HUDEP-2 (cell line): ENCODE results near the gene MOGAT3.
A peak's percentile ranks its signal among the peaks of the same experiment; 100 is the strongest.

Experiments
- DNase-seq, 76 experiments: peaks; one replicate each; lab custom pipeline; 2025; ENCODE audit not compliant: unreplicated experiment in 76 of 76; lab: John Stamatoyannopoulos, UW

Gene MOGAT3

DNA sequence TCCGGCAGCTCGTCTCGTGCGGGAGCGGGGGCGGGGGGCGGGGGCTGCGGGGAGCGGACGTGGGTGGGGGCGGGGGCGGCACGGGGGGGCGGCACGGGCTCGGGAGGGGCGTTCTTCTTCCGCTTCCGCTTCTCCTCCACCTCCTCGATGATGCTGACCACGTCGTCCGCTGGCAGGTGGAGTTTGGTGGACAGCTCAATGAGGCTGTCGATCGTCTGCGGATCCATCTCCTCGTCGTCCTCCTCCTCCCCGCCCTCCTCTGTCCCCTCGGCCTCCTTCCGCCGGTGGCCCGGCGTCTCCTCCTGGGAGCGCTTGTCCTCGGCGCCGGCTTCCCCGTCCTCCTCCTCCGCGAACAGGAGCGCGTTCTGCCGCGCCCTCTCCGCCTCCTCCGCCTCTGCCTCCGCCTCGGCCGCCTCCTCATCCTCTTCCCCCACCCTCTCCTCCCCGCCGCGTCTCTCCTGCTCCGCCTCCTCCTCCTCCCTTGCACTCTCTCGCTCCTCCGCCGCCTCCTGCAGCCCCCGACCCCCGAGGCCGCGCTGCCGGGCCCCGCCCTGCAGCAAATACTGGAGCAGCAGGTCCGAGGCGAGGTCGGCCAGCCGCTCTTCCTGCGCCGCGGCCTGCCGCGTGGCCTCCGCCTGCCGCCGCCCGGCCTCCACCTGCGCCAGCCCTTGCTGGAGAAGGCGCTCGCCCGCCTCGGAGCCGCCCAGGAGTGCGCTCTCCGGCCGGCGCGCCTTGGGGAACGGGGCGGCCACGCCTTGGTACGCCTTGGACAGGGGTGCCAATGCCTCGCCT lies 37.4 kb downstream of the MOGAT3 start:
- DNase-seq, result peak in 67 of 76 experiments; percentile 4 to 86 (median 62)

DNA sequence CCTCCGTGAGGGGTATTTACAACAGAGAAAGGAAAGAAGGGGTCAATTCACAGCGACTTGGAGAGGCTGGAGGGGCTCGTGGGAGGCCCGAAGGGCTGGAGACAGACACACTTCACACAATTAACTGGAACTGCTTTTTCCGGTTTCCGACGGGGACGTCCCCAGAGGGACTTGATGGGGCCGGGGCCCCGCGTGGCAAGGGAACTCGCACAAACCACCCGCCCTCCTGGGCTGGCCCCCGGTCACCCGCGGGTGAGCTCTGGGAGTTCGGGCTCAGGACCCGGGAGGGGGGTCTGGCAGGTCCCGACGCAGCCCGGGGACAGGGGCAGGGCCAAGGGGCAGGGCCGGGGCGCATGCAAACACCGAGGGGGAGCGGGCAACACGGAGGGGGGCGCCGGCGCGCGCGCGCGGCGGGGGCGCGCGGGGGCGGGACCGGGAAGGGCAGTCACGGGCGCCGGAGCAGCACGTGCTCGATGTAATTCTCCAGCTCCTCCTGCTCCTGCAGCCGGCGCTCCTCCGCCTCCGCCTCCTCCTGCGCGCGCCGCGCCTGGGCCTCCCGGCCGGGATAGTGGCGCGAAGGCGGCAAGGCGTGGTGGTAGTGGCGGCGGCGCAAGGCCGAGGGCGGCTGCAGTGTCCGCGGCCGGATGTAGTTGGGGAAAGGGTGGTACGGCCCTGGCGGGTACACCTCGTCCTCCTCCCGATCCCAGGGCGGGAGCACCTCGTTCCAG lies 38.1 kb downstream of the MOGAT3 start:
- peak in 63 of 76 experiments; percentile 3 to 86 (median 61) for DNase-seq

DNA sequence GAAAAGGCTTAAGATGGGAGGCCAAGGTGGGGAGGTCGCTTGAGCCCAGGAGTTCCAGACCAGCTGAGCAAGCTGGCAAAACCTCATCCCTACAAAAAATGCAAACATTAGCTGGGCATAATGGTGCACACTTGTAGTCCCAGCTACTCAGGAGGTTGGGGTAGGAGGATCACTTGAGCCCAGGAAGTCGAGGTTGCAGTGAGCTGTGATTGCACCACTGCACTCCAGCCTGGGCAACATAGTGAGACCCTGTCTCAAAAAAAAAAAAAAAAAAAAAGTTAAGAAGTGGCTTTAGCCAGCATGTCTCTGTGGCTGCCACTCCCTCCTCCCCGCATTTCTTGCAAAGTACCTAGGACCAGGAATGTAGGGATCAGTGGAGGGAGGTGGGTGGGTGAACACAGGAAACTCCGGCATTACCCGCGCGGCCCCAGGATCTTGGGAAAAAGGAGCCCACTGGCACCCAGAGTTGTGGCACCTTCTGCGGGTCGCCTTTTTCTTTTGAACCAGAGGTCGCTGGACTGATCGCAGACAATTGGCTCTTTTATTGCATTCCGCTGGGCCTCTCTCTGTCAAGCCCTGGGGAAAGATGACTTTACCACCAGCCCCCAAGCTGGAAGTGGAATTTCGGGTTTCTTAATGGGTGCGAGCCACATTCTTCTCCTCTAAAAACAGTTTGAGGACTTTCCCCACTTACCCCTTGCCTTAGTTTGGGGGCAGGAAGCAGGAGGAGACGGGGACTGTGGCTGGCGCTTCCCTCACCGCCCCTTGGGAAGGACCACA lies 39.0 kb downstream of the MOGAT3 start:
- no peak for DNase-seq

DNA sequence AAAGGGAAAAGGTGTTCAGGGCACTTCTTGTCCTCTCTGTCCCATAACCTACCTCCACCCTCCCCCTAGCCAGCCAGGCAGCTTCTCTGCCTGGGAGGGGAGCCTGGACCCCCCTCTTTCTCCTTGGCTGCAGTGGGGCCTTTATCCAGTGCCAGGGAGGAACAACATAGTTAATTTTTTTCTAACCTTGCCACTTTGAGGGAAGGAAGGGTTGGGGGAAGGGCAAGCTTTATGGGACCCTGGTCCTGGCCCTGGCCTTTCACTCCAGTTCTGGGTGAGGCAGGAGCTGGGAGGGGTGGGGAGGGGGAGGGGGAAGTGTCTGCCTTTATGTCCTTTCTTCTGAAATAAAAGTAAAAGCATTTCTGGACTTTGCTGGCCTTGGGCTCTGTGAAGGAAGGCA lies 39.9 kb downstream of the MOGAT3 start:
- no peak for DNase-seq

DNA sequence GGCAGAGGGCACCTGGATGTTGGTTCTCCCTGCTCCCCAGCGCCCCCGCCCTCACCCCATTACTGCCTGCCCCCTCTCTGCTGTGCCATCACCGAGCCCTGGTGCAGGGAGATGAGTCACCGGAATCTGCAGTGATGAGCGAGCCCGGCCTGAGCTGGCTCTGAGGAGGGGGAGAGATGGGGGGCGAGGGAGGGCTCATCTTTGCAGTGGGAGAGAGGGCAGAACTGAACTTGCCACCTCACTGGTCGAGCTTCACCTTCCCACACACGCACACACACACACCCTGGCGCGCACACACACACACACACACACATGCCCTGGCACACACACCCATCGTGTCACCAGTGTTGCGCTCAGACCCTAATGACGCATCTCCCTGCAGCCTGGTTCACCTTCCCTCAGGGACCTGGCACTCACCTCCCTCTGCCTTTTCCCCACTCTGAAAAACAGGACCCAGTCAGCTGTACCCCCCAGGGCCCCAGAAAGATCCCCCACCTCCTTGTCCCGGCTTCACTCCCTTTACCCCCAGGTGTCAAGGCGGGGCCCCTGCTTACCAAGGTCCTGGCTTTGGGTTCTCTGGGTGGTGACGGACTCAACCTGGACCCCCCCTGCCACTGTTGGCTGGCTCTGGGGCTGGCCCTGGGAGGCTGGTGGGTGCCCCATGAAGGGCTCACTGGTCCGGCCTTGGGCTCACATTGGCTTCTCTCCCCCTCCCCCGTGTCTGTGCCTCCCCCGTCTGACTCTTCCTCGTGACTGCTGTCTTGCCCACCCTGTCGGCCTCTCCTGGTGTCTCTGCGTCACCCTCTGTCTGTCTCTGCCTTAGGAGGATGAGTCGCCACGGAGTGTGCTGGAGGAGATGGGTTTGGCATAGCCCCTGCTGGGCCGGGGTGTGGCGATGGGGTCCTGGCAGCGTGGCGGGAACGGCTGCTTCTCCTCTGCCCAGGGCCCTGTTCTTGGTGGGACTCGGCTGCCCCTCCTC lies 40.9 kb downstream of the MOGAT3 start:
- DNase-seq, result no peak

DNA sequence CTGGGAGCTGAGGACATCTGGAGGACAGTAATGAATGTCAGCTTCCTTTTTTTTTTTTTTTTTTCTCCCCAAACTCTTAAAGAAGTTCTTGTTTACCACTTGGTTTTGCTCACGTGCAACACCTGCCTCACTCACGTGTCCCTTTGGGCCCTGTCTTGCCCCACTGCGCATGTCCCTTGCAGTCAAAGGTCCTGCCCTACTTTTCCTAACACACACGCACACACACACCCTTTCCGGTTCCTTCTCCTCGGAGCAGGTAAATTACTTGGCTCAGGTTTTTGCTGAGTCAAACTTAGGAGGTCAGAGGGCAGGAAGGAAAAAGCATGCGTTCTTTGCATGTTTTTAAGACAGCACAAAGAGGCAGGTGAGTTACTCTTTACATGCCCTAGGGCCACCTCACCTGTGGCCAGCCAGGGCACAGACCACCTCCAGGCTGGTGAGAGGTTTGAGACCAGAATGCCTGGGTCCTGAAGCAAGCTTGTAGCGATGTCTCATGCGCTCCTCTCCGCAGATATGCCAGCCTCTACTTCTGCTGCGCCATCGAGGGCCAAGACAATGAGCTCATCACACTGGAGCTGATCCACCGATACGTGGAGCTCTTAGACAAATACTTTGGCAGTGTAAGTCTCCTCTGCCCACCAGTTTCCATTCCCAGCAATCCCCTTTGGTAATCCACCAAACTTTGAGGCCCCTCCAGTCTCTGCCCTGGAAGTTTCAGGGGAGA lies 43.8 kb downstream of the MOGAT3 start:
- DNase-seq, result no peak

DNA sequence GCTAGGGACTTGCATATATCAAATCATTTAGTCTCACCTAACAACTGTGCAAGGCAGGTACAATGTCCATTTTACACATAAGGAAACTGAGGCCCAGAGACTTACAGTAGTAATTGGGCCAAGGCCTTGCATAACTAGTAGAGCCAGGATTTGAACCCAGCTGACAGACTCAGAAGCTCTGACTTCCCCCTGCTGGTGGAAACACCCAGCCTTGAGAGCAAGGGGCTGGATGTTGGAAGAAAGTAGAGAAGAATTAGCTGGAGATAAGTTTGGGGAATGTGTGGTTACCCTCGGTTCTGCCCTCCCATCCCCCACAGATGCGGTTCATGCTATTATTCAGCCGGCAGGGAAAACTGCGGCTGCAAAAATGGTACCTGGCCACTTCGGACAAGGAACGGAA lies 44.6 kb downstream of the MOGAT3 start:
- peak in 2 of 76 experiments; percentile 8 to 19 for DNase-seq

DNA sequence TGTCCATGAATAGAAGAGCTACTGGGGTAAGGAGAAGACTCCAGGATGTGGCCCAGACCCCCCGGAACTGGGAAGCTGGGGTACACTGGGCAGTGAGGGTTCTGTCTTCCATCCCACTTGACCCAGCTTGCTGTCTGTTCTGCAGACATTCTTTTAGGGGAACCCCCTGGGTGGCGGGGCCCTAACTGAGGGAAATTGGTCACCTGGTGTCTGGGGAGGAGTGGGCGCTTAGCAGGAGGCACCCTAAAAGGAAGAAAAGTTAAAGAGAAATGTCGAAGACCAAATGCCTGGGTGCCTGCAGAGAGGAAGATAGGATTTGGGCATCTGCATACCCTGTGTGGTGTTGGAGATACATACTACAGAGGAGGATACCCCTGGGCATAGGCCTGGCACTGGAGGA lies 45.5 kb downstream of the MOGAT3 start:
- no peak for DNase-seq

DNA sequence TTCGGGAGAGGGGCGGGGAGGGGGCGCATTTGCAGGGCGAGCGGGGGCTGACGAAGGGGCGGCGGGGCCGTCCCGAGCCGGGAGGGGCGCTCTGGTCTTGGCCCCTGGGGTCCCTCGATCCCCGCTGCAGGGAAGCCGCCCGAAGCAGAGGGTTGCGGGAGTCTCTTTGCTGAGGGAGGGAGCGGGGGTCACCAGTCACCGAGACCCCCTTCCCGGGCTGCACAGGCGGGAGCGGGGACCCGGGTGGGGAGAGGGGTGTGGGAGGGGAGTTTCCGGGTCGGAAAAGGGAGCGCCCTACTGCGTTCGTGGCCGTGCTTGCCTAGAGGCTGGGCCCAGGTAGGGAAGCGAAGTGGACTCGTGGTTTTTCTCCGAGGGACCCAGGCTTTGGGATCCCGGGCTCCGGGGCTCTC lies 46.1 kb downstream of the MOGAT3 start:
- peak in 1 of 76 experiments; percentile 34 for DNase-seq

DNA sequence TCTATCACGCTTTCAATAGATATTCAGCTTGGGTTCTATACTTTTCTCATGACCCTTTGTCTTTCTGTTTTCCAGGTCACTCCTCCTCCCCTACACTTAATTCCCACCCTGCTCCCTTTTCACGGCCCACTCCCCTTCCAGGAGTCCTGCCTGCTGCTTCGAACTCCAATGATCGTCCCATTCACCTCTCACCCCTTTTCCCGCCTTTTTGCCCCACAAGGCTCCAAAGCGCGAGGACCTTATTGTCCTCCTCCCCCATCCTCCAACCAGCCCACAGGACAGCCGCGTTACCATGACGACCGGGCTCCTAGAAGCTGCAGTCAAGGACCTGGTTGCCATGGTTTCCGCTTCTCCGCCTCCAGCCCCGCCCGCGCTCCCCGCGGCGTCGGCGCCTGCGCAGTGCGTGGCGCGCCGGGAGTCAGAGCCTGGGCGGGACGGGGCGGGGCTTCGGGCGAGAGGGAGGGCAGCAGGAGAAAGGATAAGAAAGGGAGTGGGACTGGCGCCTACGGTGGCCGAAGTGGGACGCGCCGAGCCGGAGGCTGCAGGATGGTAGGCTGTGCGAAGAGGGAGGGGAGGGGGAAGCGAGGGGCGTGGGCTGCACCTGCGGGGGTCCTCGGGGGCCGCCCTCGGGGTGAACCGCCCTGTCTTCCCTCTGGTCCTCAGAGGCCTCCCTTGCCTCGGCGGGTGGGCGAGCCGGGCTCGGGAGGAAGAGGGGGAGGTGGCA lies 46.7 kb downstream of the MOGAT3 start, which contains the start of gene AP1S1:
Gene AP1S1, plus strand, starts transcription at position 508 of the 724 bp plus-strand sequence. Its CDS starts 39 bp downstream, at position 547.
- DNase-seq, result peak in 75 of 76 experiments; percentile 34 to 96 (median 90)

DNA sequence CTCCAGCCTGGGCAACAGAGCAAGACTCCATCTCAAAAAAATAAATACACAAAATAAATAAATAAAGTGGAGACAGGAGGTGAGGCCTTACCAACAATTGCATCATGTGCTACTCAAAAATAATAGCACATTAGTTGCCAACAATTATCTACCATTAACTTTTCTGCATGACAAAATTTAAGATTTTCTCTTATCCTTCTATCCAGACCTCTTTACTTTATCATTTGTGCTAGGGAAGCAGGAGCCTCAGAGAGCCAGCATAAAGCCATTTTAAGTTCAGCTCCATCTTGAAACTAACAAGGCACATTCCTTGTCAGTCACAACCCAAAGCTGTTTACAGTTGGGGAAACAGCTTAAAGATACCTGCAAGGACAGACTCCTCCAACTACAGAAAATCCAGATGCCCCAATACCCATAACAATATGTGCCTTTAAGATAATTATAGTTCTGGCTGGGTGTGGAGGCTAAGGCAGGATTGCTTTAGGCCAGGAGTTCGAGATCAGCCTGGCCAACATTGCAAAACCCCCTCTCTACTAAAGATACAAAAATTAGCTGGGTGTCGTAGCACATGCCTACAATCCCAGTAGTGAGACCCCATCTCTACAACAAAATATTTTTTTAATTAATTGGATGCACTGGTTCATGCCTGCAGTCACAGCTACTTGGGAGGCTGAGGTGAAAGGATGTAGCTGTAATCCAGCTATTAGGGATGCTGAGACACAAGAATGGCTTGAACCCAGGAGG lies 48.8 kb downstream of the MOGAT3 start:
- DNase-seq, result no peak
